ENCODE data around the gene SETDB1. TPM values are rescaled to one million over a fixed set of nuclear protein-coding genes. Genes with fewer than 3 reads are reported as not detected.

SETDB1 gene
- total RNA-seq, 1 donor from 2014 or later, result 30.0 TPM

DNA sequence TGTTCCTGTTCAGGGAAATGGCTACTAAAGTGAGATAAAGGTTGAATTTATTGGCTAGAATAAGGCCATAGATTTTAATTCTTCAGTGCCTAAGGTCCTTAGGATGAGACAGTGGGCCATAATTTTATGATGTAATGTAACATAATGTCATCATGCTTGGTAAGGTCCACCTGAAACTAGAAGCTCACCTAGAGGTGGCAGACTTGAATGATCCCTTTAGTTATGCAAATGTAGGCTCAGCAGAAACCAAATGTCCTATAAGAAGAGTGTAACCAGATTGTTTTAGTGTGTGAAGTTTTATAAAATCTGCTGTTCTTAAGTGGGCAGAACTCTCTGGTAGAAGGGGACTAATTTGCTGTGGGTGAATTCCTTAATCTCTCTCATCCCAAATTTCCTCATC, 13.5 kb upstream of the SETDB1 start:
- Histone ChIP-seq H3K27me3 (ENCODE audit: insufficient read depth, low read length) (no peaks in the 10 kb centered on the region), H3K4me2 (ENCODE audit: low read length) (no peak overlapping the region), H3K79me2 (ENCODE audit: insufficient read depth, low read length) (no peaks in the 10 kb centered on the region), H4K20me1 (ENCODE audit: insufficient read depth, low read length) (no peaks in the 10 kb centered on the region), H3K9ac (ENCODE audit: low read length) (no peak overlapping the region), H2AFZ (ENCODE audit: low read depth, low read length) (no peak overlapping the region), H3K4me3 (ENCODE audit: insufficient read depth, low read depth, low read length) (no peak overlapping the region), H3K36me3 (ENCODE audit: insufficient read depth, low read length) (no peaks in the 10 kb centered on the region), H3K4me1 (ENCODE audit: insufficient read depth, low read length) (no peaks in the 10 kb centered on the region), H3K27ac (ENCODE audit: low read depth, low read length) (no peak overlapping the region), H3K9me3 (ENCODE audit: insufficient read depth, low read depth, low read length) (no peaks in the 10 kb centered on the region)
- no peak overlapping the region for H3K27ac Mint-ChIP-seq (ENCODE audit: unreplicated experiment)
- FAIRE-seq (no peak), DNase-seq (ENCODE audit: low read depth) (no peak)
- H3K4me1 Mint-ChIP-seq (ENCODE audit: low read depth, unreplicated experiment), result no peaks in the 10 kb centered on the region
- H3K36me3 Mint-ChIP-seq (ENCODE audit: low read depth, unreplicated experiment), result no peaks in the 10 kb centered on the region
- TF ChIP-seq EZH2 (IDR thresholded peaks at IDR 0.05; ENCODE audit: insufficient read depth, low read length), result no peak
- TF ChIP-seq, protein P1, sequence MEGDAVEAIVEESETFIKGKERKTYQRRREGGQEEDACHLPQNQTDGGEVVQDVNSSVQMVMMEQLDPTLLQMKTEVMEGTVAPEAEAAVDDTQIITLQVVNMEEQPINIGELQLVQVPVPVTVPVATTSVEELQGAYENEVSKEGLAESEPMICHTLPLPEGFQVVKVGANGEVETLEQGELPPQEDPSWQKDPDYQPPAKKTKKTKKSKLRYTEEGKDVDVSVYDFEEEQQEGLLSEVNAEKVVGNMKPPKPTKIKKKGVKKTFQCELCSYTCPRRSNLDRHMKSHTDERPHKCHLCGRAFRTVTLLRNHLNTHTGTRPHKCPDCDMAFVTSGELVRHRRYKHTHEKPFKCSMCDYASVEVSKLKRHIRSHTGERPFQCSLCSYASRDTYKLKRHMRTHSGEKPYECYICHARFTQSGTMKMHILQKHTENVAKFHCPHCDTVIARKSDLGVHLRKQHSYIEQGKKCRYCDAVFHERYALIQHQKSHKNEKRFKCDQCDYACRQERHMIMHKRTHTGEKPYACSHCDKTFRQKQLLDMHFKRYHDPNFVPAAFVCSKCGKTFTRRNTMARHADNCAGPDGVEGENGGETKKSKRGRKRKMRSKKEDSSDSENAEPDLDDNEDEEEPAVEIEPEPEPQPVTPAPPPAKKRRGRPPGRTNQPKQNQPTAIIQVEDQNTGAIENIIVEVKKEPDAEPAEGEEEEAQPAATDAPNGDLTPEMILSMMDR (IDR thresholded peaks at IDR 0.05; ENCODE audit: insufficient read depth, low read depth, low read length), result no peak
- H3K27me3 Mint-ChIP-seq (ENCODE audit: low read depth, unreplicated experiment), result no peaks in the 10 kb centered on the region
- no peak overlapping the region for H3K4me3 Mint-ChIP-seq (ENCODE audit: unreplicated experiment)
- H3K9me3 Mint-ChIP-seq (ENCODE audit: unreplicated experiment), result peaks cover 4% of the 10 kb centered on the region

GRCh38 chr1:150917387-150917786, 8.8 kb upstream of the SETDB1 start:
- TF ChIP-seq, protein P1 (IDR thresholded peaks at IDR 0.05; ENCODE audit: insufficient read depth, low read depth, low read length), result no peak
- no peak for TF ChIP-seq EZH2 (IDR thresholded peaks at IDR 0.05; ENCODE audit: insufficient read depth, low read length)
- H3K4me2 ChIP-seq (ENCODE audit: low read length), result no peak overlapping the region
- FAIRE-seq, result no peak
- Mint-ChIP-seq H3K4me3 (ENCODE audit: unreplicated experiment) (no peak overlapping the region), H3K27me3 (ENCODE audit: low read depth, unreplicated experiment) (no peaks in the 10 kb centered on the region), H3K27ac (ENCODE audit: unreplicated experiment) (no peak overlapping the region), H3K36me3 (ENCODE audit: low read depth, unreplicated experiment) (no peaks in the 10 kb centered on the region), H3K4me1 (ENCODE audit: low read depth, unreplicated experiment) (no peaks in the 10 kb centered on the region), H3K9me3 (ENCODE audit: unreplicated experiment) (no peaks in the 10 kb centered on the region)
- no peaks in the 10 kb centered on the region for H3K9me3 ChIP-seq (ENCODE audit: insufficient read depth, low read depth, low read length)
- H3K79me2 ChIP-seq (ENCODE audit: insufficient read depth, low read length), result no peaks in the 10 kb centered on the region
- no peaks in the 10 kb centered on the region for H3K4me1 ChIP-seq (ENCODE audit: insufficient read depth, low read length)
- H3K9ac ChIP-seq (ENCODE audit: low read length), result no peak overlapping the region
- no peak overlapping the region for H2AFZ ChIP-seq (ENCODE audit: low read depth, low read length)
- DNase-seq (ENCODE audit: low read depth), result no peak
- H3K27ac ChIP-seq (ENCODE audit: low read depth, low read length), result no peak overlapping the region
- H4K20me1 ChIP-seq (ENCODE audit: insufficient read depth, low read length), result no peaks in the 10 kb centered on the region
- H3K27me3 ChIP-seq (ENCODE audit: insufficient read depth, low read length), result no peaks in the 10 kb centered on the region
- H3K36me3 ChIP-seq (ENCODE audit: insufficient read depth, low read length), result no peaks in the 10 kb centered on the region
- no peak overlapping the region for H3K4me3 ChIP-seq (ENCODE audit: insufficient read depth, low read depth, low read length)

GRCh38 chr1:150922519-150922975, 3.6 kb upstream of the SETDB1 start:
- DNase-seq (ENCODE audit: low read depth), result peak; percentile 89
- H3K4me3 ChIP-seq (ENCODE audit: insufficient read depth, low read depth, low read length), result no peak overlapping the region
- H3K27ac Mint-ChIP-seq (ENCODE audit: unreplicated experiment), result peak overlapping the region; percentile 11
- no peaks in the 10 kb centered on the region for H3K36me3 Mint-ChIP-seq (ENCODE audit: low read depth, unreplicated experiment)
- no peak overlapping the region for H3K27ac ChIP-seq (ENCODE audit: low read depth, low read length)
- no peaks in the 10 kb centered on the region for H3K9me3 ChIP-seq (ENCODE audit: insufficient read depth, low read depth, low read length)
- no peaks in the 10 kb centered on the region for H3K27me3 Mint-ChIP-seq (ENCODE audit: low read depth, unreplicated experiment)
- H3K9me3 Mint-ChIP-seq (ENCODE audit: unreplicated experiment), result no peaks in the 10 kb centered on the region
- TF ChIP-seq EZH2 (IDR thresholded peaks at IDR 0.05; ENCODE audit: insufficient read depth, low read length), result no peak
- TF ChIP-seq, protein P1 (IDR thresholded peaks at IDR 0.05; ENCODE audit: insufficient read depth, low read depth, low read length), result peak; percentile 87
- peak; percentile 95 for FAIRE-seq
- H3K4me2 ChIP-seq (ENCODE audit: low read length), result peak overlapping the region; percentile 12
- H3K4me1 ChIP-seq (ENCODE audit: insufficient read depth, low read length), result no peaks in the 10 kb centered on the region
- H3K9ac ChIP-seq (ENCODE audit: low read length), result no peak overlapping the region
- no peaks in the 10 kb centered on the region for H3K36me3 ChIP-seq (ENCODE audit: insufficient read depth, low read length)
- peaks cover 2% of the 10 kb centered on the region for H3K4me1 Mint-ChIP-seq (ENCODE audit: low read depth, unreplicated experiment)
- H4K20me1 ChIP-seq (ENCODE audit: insufficient read depth, low read length), result no peaks in the 10 kb centered on the region
- H2AFZ ChIP-seq (ENCODE audit: low read depth, low read length), result no peak overlapping the region
- no peak overlapping the region for H3K4me3 Mint-ChIP-seq (ENCODE audit: unreplicated experiment)
- no peaks in the 10 kb centered on the region for H3K27me3 ChIP-seq (ENCODE audit: insufficient read depth, low read length)
- H3K79me2 ChIP-seq (ENCODE audit: insufficient read depth, low read length), result peaks cover 7% of the 10 kb centered on the region

All from astrocyte (in vitro differentiated cells and primary cell).